ENCODE measurements around the gene RIPOR3. TPM values are rescaled to one million over a fixed set of nuclear protein-coding genes. Genes with fewer than 3 reads are reported as not detected.

RIPOR3 gene
- total RNA-seq, 1 experiment from 2014 or later: 0.46 TPM

DNA sequence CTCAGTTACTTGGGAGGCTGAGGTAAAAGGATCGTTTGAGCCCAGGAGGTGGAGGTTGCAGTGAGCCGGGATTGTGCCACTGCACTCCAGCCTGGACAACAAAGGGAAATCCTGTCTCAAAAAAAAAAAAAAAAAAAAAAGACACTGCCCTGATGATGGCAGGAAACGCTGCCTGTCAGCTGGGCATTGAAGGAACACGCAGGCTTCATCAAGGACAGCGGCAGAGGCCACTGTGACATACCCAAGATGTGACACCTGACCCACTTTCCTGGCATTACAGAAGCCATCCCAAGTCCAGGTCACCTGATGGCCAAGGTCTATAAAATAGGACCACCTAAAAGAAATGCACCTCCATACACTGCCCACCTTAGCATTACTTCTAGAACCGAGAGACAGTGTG lies 75.9 kb downstream of the RIPOR3 start:
- H2BK12ac ChIP-seq (ENCODE audit: insufficient read length, low read depth, low read length): no peak overlapping the region
- H2BK20ac ChIP-seq (ENCODE audit: low read depth, low read length, poor library complexity, severe bottlenecking): no peak overlapping the region
- no CpG with 5 or more reads among the region's 6 CpGs for WGBS (ENCODE audit: extremely low coverage, insufficient read length, low lambda C conversion rate)
- no peak overlapping the region for H3K18ac ChIP-seq (ENCODE audit: insufficient read length, low read depth, low read length)
- H3K4me1 ChIP-seq (ENCODE audit: insufficient read depth, low read length): no peaks in the 10 kb centered on the region; the same call in 1 of the 2 replicates
- no peak overlapping the region for H2BK5ac ChIP-seq (ENCODE audit: insufficient read length, low read length)
- no peaks in the 10 kb centered on the region for H3K9me3 ChIP-seq (ENCODE audit: control insufficient read depth, low read depth, low read length)
- no peak overlapping the region for H2AFZ ChIP-seq (ENCODE audit: low read length)
- no peak overlapping the region for H3K56ac ChIP-seq (ENCODE audit: insufficient read length, low read depth, low read length)
- no peaks in the 10 kb centered on the region for H3K23me2 ChIP-seq (ENCODE audit: insufficient read length, low read depth, low read length, poor library complexity, severe bottlenecking)
- Mint-ChIP-seq H3K9me3 (no peaks in the 10 kb centered on the region), H3K4me1 (peaks cover 10 to 17% of the 10 kb centered on the region in 2 experiments), H3K4me3 (no peak overlapping the region), H3K36me3 (ENCODE audit: insufficient read depth in 1 of 3, low read depth in 3 of 3) (peaks cover 0 to 2% (median 0%) of the 10 kb centered on the region in 3 experiments; a peak in 1 of 7 replicates), H3K27me3 (ENCODE audit: low read depth) (no peaks in the 10 kb centered on the region; the same call in 1 of the 2 replicates), H3K27ac (no peak overlapping the region)
- no peaks in the 10 kb centered on the region for H3K27me3 ChIP-seq (ENCODE audit: insufficient read depth, low read length)
- no peak overlapping the region for H3K4ac ChIP-seq (ENCODE audit: low read depth, low read length)
- H2AK5ac ChIP-seq (ENCODE audit: insufficient read length, low read length): no peak overlapping the region
- DNase-seq: no peak
- H2BK120ac ChIP-seq (ENCODE audit: low read depth, low read length, poor library complexity, severe bottlenecking): no peak overlapping the region
- no peaks in the 10 kb centered on the region for H3K79me1 ChIP-seq (ENCODE audit: insufficient read depth, low read depth, low read length, poor library complexity, severe bottlenecking)
- no peak overlapping the region for H4K8ac ChIP-seq (replicated peaks; ENCODE audit: insufficient read length, low read depth, low read length)
- no peak overlapping the region for H4K91ac ChIP-seq (ENCODE audit: insufficient read length, low read depth, low read length)
- no peak overlapping the region for H4K5ac ChIP-seq (ENCODE audit: insufficient read length, low read depth, low read length)
- H4K20me1 ChIP-seq (ENCODE audit: control insufficient read depth, insufficient read depth, insufficient read length): no peaks in the 10 kb centered on the region
- H3K23ac ChIP-seq (ENCODE audit: insufficient read length, low read depth, low read length): no peak overlapping the region
- H3K14ac ChIP-seq (ENCODE audit: insufficient read depth, low read length): no peak overlapping the region
- no peaks in the 10 kb centered on the region for H3K79me2 ChIP-seq (ENCODE audit: insufficient read depth, low read length)
- no peak overlapping the region for H3K4me2 ChIP-seq (ENCODE audit: insufficient read depth, insufficient read length, low read length)
- H3K27ac ChIP-seq (ENCODE audit: insufficient read length, low read depth, low read length): no peak overlapping the region
- H3K9ac ChIP-seq (ENCODE audit: extremely low read depth, insufficient read length, low read length): no peak overlapping the region
- H2BK15ac ChIP-seq (ENCODE audit: low read depth, low read length): no peak overlapping the region
- TF ChIP-seq, protein P1, sequence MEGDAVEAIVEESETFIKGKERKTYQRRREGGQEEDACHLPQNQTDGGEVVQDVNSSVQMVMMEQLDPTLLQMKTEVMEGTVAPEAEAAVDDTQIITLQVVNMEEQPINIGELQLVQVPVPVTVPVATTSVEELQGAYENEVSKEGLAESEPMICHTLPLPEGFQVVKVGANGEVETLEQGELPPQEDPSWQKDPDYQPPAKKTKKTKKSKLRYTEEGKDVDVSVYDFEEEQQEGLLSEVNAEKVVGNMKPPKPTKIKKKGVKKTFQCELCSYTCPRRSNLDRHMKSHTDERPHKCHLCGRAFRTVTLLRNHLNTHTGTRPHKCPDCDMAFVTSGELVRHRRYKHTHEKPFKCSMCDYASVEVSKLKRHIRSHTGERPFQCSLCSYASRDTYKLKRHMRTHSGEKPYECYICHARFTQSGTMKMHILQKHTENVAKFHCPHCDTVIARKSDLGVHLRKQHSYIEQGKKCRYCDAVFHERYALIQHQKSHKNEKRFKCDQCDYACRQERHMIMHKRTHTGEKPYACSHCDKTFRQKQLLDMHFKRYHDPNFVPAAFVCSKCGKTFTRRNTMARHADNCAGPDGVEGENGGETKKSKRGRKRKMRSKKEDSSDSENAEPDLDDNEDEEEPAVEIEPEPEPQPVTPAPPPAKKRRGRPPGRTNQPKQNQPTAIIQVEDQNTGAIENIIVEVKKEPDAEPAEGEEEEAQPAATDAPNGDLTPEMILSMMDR (conservative IDR thresholded peaks at IDR 0.05): no peak
- no peak overlapping the region for H3T11ph ChIP-seq (ENCODE audit: low read length)
